HG03060 (cell line): ENCODE results near the gene SIN3A.
"Not testable (repeated sequence)": the region's sequence is repeated elsewhere in the genome, so short reads cannot be mapped to it uniquely, and the experiment has no call there.

Source experiments
- ATAC-seq: cut with Tn5 transposase; IDR thresholded peaks from one replicate; pipeline ENCODE4 v1.9.1; 2021; ENCODE audit warnings: low read depth, moderate number of reproducible peaks; ENCODE audit not compliant: unreplicated experiment

The SIN3A gene

GRCh38 chr15:75358771-75359536 is 92.5 kb downstream of the SIN3A start:
- ATAC-seq: no peak

GRCh38 chr15:75357976-75358673 is 93.4 kb downstream of the SIN3A start:
- ATAC-seq: no peak

GRCh38 chr15:75356517-75356916 is 95.0 kb downstream of the SIN3A start:
- no peak for ATAC-seq

GRCh38 chr15:75356006-75356405 is 95.5 kb downstream of the SIN3A start:
- ATAC-seq: no peak

GRCh38 chr15:75355369-75355768 is 96.1 kb downstream of the SIN3A start:
- no peak for ATAC-seq

GRCh38 chr15:75354454-75354853 is 97.0 kb downstream of the SIN3A start:
- no peak for ATAC-seq

GRCh38 chr15:75353604-75354003 is 97.9 kb downstream of the SIN3A start:
- no peak for ATAC-seq

- ATAC-seq: no peak
Measured at GRCh38 chr15:75352186-75353080, 99.1 kb downstream of the SIN3A start.

GRCh38 chr15:75350601-75351361 is 100.7 kb downstream of the SIN3A start:
- ATAC-seq: no peak

- no peak for ATAC-seq
Measured at GRCh38 chr15:75349851-75350588, 101.5 kb downstream of the SIN3A start.

GRCh38 chr15:75349351-75349669 is 102.2 kb downstream of the SIN3A start:
- ATAC-seq: not testable (repeated sequence)

- no peak for ATAC-seq
Measured at GRCh38 chr15:75348562-75349350, 102.7 kb downstream of the SIN3A start.

- no peak for ATAC-seq
Measured at GRCh38 chr15:75348034-75348561, 103.4 kb downstream of the SIN3A start.

GRCh38 chr15:75347222-75348033 is 104.1 kb downstream of the SIN3A start:
- no peak for ATAC-seq

- no peak for ATAC-seq
Measured at GRCh38 chr15:75346796-75347221, 104.7 kb downstream of the SIN3A start, which contains the start of gene NEIL1. NEIL1 (plus strand) TSS chr15:75347039; CDS start chr15:75348906, 1,867 bp downstream.

- not testable (repeated sequence) for ATAC-seq
Measured at GRCh38 chr15:75343953-75344352, 107.5 kb downstream of the SIN3A start.

- no peak for ATAC-seq
Measured at GRCh38 chr15:75342221-75342620, 109.3 kb downstream of the SIN3A start.
